SK-N-MC (cell line): ENCODE data around the gene CACNA1C.

Experiments used
- DNase-seq: peaks from one replicate; pipeline ENCODE4 v3.0.0-alpha.2; 2011; ENCODE audit warnings: low read depth, low spot score
- H3K27ac ChIP-seq: fragments of 200-600 bp; sonication (generic); 2 replicates; pipeline ENCODE4 v1.5.1; 2016; ENCODE audit warnings: mixed run types
- H3K36me3 ChIP-seq: fragments of 200-600 bp; sonication (generic); 2 replicates; pipeline ENCODE4 v1.6.1; 2017; ENCODE audit warnings: antibody characterized with exemption, low read length, mixed read lengths; ENCODE audit not compliant: insufficient read depth
- H3K4me3 ChIP-seq: fragments of 200-600 bp; sonication (generic); 2 replicates; pipeline ENCODE4 v1.5.1; 2016
- H3K9ac ChIP-seq: fragments of 200-600 bp; sonication (generic); 2 replicates; pipeline ENCODE4 v1.8.0; 2017; ENCODE audit warnings: mixed run types, mixed read lengths; ENCODE audit not compliant: insufficient read length
- H3K9me3 ChIP-seq: fragments of 200-600 bp; sonication (generic); 2 replicates; pipeline ENCODE4 v1.6.1; 2017; ENCODE audit warnings: low read depth, mild to moderate bottlenecking, antibody characterized with exemption, low read length, moderate library complexity, mixed read lengths
- EZH2 ChIP-seq: fragments of 200-600 bp; sonication (generic); IDR thresholded peaks from one replicate; pipeline ENCODE4 v1.6.1; 2017; ENCODE audit warnings: antibody characterized with exemption
- FOXP2 ChIP-seq: optimal IDR thresholded peaks from 2 replicates; pipeline ENCODE3; 2011; ENCODE audit warnings: mild to moderate bottlenecking, moderate library complexity; ENCODE audit not compliant: insufficient read depth; ENCODE audit errors: extremely low read length, control extremely low read depth
- POLR2AphosphoS5 ChIP-seq: IDR thresholded peaks from 2 replicates; pipeline ENCODE4 v1.6.1; 2012; ENCODE audit warnings: mild to moderate bottlenecking, low read depth, low read length, borderline replicate concordance

CACNA1C gene

DNA sequence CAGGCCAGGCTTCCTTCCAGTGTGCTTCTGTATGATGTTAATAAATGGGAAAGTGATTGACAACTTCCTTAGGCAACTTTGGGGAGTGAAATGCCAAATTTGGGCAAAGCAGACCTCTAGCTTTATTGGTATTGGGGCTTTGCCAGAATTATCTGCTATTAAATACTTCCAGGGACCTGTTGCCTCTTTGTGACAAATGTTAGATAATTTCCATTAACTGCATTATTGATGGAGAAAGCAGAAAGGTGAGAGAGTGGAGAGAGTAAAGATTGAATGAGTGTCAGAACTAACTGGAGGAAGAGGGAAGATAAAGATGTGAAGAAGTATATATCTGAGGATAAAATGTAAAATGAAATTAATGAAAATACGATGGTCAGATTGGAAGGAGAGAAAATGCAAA lies 94.5 kb downstream of the CACNA1C start:
- H3K9me3 ChIP-seq: no peaks in the 10 kb centered on the region
- H3K9ac ChIP-seq: no peak overlapping the region
- no peak overlapping the region for H3K27ac ChIP-seq
- H3K4me3 ChIP-seq: no peak overlapping the region
- DNase-seq: no peak
- H3K36me3 ChIP-seq: no peaks in the 10 kb centered on the region
- TF ChIP-seq FOXP2: no peak
- no peak for TF ChIP-seq POLR2AphosphoS5
- no peak for TF ChIP-seq EZH2

DNA sequence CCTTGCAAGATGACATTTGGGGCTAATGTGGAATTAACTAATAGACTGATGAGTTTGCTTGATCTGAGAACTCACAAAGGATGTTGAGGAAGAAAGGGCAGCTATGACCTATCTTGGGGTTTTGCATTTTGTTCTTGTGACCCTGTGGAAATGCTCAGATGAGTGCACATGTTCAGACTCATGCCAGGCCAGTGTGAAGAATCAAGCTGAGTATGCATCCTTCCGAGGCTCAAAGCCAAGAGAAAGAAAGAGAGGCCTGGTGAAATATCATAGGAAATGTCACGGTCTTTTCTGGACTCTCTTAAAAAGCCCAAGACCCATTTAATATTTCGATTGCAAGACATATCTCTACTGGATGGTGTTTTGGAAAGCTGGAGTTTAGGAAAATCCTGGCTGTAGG lies 96.3 kb downstream of the CACNA1C start:
- TF ChIP-seq FOXP2 (no peak), EZH2 (no peak), POLR2AphosphoS5 (no peak)
- Histone ChIP-seq H3K4me3 (no peak overlapping the region), H3K27ac (no peak overlapping the region), H3K36me3 (no peaks in the 10 kb centered on the region), H3K9me3 (no peaks in the 10 kb centered on the region), H3K9ac (no peak overlapping the region)
- no peak for DNase-seq

DNA sequence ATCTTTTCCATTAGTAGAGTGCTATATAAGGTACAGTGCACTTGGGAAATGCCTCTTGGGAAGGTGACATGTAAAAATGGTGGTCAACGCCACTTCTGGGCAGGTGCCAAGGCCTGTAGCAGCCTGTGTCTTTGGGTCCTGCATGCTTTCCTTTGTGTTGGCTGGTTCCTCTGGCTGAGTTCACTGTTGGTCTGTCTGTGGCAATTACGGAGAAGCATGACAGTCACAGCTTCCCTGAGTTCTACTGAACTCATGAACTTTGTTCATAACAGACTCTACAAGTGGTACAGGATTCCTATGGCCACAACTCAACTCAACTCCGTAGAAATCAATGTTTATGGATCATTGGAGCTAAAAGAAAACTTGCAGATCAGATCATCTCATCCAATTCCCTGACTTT lies 98.0 kb downstream of the CACNA1C start:
- no peaks in the 10 kb centered on the region for H3K9me3 ChIP-seq
- H3K9ac ChIP-seq: no peak overlapping the region
- no peaks in the 10 kb centered on the region for H3K36me3 ChIP-seq
- H3K27ac ChIP-seq: no peak overlapping the region
- no peak for DNase-seq
- TF ChIP-seq EZH2: no peak
- no peak for TF ChIP-seq POLR2AphosphoS5
- no peak for TF ChIP-seq FOXP2
- no peak overlapping the region for H3K4me3 ChIP-seq

DNA sequence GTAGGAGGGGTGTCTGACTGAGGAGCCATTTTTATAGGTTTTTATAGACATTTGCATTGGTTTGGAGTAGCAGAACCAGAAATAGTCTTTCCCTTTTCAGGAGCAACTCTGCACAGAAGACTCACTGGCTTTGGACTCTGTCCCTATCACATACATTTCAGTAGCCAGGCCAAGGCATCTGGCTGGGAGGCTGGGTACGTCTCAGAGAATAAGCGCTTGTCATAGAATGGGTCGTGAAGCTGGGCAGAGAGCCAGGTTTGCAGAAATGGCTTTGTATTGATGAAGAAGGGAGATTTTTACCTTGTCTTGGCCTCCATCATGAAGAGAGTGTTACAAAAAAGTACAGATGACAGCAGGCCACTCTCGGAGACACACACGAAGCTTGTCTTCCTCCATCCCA lies 98.6 kb downstream of the CACNA1C start:
- H3K4me3 ChIP-seq: no peak overlapping the region
- no peak for DNase-seq
- no peaks in the 10 kb centered on the region for H3K36me3 ChIP-seq
- no peak for TF ChIP-seq POLR2AphosphoS5
- no peak for TF ChIP-seq EZH2
- TF ChIP-seq FOXP2: no peak
- no peaks in the 10 kb centered on the region for H3K9me3 ChIP-seq
- H3K9ac ChIP-seq: no peak overlapping the region
- no peak overlapping the region for H3K27ac ChIP-seq

DNA sequence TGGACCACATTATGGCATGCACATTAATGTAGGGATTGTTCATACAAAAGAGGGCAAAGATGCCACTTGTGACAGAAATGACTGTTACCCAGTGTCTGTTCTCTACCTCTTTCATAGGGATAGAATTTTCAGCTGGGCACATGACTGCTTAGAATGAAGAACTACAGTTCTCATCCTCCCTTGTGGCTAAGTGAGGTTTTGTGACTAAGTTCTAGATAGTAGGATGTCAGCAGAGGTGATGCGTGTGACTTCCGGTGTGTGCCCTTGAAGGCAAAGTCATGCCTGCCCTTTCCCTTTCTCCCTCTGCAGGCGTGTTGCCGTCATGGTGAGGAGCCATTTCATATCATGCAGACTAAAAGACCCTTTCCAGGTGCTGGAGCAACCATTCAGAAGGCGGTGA lies 99.3 kb downstream of the CACNA1C start:
- Histone ChIP-seq H3K36me3 (no peaks in the 10 kb centered on the region), H3K27ac (no peak overlapping the region)

DNA sequence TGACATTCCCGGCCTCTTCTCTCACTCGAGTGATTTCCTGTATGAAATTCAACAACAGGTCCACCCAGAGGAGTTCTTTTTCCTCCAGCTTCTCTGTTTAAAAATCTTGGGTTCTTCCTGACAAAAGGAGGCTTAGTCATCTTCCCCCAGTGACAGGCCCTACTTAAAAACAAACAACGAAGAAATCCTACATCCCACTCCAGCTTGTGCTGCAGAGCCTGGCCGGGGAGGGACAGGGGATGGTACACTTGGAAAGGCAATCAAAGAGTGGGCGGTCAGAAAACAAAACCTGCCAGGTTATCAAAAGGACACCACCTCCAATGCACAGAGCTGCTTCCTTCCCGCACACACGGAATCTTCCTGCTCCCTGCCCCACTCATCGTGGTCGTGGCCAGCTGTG lies 101.3 kb downstream of the CACNA1C start:
- no peaks in the 10 kb centered on the region for H3K36me3 ChIP-seq
- H3K27ac ChIP-seq: no peak overlapping the region
- no peaks in the 10 kb centered on the region for H3K9me3 ChIP-seq
- H3K4me3 ChIP-seq: no peak overlapping the region
- DNase-seq: no peak
- TF ChIP-seq POLR2AphosphoS5 (no peak), EZH2 (no peak)
- no peak overlapping the region for H3K9ac ChIP-seq

More for the DNA sequence above, 99.3 kb downstream of the CACNA1C start:
- Histone ChIP-seq H3K9ac (no peak overlapping the region), H3K9me3 (no peaks in the 10 kb centered on the region), H3K4me3 (no peak overlapping the region)
- DNase-seq: no peak
- TF ChIP-seq FOXP2: no peak
- no peak for TF ChIP-seq POLR2AphosphoS5
- TF ChIP-seq EZH2: no peak

DNA sequence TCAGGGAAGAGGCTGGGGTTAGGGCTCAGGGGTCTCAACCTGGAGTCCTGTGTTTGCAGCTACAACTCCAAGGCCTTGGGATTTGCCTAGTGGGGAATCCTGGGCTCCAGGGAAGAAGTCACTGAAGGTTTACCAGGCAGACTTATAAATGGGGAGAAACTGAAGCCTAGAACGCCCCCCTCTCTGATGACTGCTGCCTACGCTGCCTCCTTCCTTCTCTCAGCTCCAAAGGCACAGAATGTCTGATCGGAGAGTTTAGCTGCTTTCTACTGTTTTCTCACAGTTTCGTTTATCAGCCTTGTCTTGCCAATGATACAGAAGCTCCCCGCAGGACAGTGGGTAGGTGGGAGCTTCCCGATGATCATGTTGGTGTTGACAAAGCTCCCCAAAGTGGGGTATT lies 101.7 kb downstream of the CACNA1C start:
- Histone ChIP-seq H3K27ac (no peak overlapping the region), H3K9me3 (no peaks in the 10 kb centered on the region), H3K4me3 (no peak overlapping the region), H3K9ac (no peak overlapping the region), H3K36me3 (no peaks in the 10 kb centered on the region)
- DNase-seq: no peak
- TF ChIP-seq POLR2AphosphoS5: no peak
- TF ChIP-seq FOXP2: no peak
- no peak for TF ChIP-seq EZH2

DNA sequence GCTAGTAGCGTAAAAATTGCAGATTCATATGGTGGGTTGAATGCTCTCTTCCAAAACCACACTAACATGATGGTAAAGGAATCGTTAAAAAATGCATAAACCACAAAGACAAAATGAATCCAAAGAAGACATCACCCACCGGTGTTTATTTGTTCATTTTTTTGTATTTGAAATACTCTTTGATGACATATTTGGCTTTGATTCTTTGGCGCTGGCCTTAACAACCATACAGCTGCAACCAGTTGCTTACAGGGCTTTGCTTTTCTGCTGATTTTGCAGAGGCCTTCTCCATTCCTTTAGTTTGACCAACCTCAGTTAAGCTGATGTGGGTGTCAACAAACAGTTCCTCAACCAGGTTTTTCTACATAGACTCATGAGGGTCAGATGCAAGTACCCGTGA lies 103.5 kb downstream of the CACNA1C start:
- no peak for DNase-seq
- H3K27ac ChIP-seq: no peak overlapping the region
- no peak overlapping the region for H3K4me3 ChIP-seq
- TF ChIP-seq FOXP2: no peak
- no peak for TF ChIP-seq POLR2AphosphoS5
- no peak for TF ChIP-seq EZH2
- no peak overlapping the region for H3K9ac ChIP-seq
- H3K9me3 ChIP-seq: no peaks in the 10 kb centered on the region
- H3K36me3 ChIP-seq: no peaks in the 10 kb centered on the region

DNA sequence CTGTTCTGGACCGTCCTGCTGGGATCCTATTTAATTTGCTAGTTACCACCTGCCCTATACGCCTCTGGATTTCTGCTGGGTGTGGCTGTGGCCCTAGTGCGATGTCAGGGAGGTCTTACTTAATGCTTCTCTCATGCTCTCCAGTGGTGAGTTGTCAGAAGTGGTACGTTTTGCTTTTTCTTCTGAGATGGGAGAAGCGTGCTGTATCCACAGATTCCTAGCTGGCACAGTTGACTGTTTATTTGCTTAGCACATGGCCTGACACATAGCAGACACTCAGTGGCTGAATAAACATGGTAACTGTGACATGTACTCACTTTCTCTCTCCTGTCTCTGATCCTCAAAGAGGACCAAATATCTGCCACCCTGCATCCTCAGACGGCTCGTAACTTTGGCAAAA lies 107.3 kb downstream of the CACNA1C start:
- no peak overlapping the region for H3K4me3 ChIP-seq
- no peaks in the 10 kb centered on the region for H3K9me3 ChIP-seq
- H3K27ac ChIP-seq: no peak overlapping the region
- no peak overlapping the region for H3K9ac ChIP-seq
- no peak for DNase-seq
- no peak for TF ChIP-seq EZH2
- TF ChIP-seq POLR2AphosphoS5: no peak
- TF ChIP-seq FOXP2: no peak
- H3K36me3 ChIP-seq: no peaks in the 10 kb centered on the region

DNA sequence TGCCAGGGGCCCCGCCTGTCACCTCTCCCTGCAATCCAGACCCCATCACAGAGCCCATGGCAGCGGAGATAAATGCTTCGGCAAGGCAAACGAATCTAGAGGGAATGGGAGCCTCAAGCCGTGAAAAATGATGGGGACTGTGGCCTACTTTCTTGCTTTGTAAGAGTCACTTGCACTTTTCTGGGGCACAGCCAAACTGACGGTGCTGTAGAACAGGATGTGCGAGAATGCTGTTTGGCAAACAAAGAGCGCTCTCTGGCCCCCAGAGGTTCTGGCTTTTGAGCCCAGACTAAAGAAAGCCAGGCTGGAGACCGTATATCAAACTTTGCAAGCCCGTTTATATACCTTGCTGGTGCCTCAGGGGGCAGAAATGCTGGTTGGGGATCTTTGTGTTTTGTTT lies 108.7 kb downstream of the CACNA1C start:
- Histone ChIP-seq H3K36me3 (no peaks in the 10 kb centered on the region), H3K9me3 (no peaks in the 10 kb centered on the region), H3K9ac (no peak overlapping the region), H3K4me3 (no peak overlapping the region), H3K27ac (no peak overlapping the region)
- no peak for DNase-seq
- TF ChIP-seq EZH2 (no peak), POLR2AphosphoS5 (no peak), FOXP2 (no peak)
